Fibroblast of pulmonary artery (primary cell): ENCODE results near the gene CHST7.

ENCODE experiments used
- DNase-seq: peaks from one replicate; pipeline ENCODE4 v3.0.0-alpha.2; 2010; ENCODE audit warnings: low read depth
- H3K4me3 ChIP-seq: replicated peaks from 2 replicates; pipeline ENCODE4 v1.5.1; 2011; ENCODE audit warnings: low read depth, mild to moderate bottlenecking, control low read depth, low read length, moderate library complexity
- TF ChIP-seq, protein P1 (sequence below): IDR thresholded peaks from 2 replicates; pipeline ENCODE4 v1.5.1; 2011; ENCODE audit warnings: mild to moderate bottlenecking, control low read depth, low read length, inconsistent platforms; ENCODE audit errors: missing control alignments

CHST7 gene

DNA sequence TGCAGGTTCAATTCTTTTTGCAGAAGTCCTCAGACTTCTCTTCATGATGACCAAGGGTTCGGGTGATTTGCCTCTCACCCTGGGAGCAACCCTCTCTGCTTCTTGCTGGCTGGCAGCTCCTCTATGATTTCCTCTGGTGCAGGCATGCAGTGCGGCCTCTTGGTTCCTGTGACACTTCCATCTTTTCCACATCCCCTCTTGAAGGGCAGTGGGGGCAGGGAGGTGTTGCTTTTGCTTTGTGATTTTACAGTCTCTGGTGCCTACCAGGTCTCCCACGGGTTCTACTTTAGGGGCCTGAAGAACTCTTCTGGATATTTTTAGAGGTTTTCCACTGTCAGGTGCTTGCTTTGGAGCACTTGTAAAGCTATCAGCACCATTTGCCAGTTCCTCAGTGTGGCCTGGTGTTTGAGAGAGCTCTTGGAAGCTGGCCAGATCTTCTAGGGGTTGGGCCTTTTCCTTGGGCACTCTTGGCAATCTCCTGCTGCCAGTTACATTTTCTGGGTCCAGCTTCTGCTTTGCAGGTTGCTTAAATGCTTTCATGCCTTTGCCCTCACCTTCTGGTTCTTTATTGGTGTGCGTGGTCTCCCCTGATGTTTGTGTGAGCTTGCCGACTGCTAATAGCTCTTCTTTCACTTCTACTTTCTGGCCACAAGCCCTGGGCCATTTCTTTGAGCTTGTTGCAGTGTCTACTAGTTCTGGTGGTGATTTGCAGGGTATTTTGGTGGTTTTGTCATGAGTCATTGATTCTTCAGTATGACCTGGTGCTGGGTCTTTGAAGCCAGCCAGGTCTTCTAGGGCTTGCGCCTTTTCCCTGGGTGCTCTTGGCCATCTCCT lies 11.5 kb upstream of the CHST7 start:
- H3K4me3 ChIP-seq = no peak overlapping the region
- TF ChIP-seq, protein P1, sequence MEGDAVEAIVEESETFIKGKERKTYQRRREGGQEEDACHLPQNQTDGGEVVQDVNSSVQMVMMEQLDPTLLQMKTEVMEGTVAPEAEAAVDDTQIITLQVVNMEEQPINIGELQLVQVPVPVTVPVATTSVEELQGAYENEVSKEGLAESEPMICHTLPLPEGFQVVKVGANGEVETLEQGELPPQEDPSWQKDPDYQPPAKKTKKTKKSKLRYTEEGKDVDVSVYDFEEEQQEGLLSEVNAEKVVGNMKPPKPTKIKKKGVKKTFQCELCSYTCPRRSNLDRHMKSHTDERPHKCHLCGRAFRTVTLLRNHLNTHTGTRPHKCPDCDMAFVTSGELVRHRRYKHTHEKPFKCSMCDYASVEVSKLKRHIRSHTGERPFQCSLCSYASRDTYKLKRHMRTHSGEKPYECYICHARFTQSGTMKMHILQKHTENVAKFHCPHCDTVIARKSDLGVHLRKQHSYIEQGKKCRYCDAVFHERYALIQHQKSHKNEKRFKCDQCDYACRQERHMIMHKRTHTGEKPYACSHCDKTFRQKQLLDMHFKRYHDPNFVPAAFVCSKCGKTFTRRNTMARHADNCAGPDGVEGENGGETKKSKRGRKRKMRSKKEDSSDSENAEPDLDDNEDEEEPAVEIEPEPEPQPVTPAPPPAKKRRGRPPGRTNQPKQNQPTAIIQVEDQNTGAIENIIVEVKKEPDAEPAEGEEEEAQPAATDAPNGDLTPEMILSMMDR = no peak
- no peak for DNase-seq

DNA sequence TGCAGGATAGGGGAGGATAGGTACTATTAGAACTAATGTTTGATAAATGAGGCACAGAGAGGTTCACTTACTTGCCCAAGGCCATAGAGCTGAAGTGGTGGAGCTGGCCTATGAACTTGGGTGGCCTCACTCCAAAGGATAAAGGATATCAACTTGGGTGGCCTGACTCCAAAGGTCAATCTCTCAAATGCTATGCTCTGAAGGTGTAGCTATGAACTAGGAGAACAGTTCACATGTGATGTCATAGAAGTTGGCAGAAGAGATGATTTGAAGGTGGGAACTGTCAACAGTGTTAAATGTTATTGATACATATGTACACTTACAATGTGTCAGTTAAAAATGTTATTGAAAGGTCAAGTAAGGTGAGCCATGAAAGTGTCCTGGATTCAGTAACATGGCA lies 6.2 kb upstream of the CHST7 start:
- TF ChIP-seq, protein P1 = no peak
- DNase-seq = no peak
- H3K4me3 ChIP-seq = no peak overlapping the region

DNA sequence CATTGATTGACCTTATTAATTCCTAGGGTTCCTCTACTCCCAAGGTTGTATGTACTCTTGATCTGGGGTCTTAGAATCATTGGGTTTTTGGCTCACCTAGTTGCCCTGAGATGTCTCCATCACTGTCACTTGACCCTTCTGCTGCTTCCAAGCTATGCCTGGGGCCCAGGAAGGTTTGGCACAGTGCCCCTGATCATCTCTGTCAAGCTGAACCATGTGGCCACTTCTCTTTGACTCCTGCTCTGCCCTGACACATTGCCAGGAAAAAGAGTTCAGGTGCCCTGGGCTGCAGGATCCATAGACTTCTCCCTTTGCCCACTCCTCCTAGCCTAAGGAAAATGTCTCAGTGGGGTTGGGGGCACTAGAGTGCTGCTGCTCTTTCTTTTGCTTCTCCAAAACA lies 3.9 kb upstream of the CHST7 start:
- no peak overlapping the region for H3K4me3 ChIP-seq
- TF ChIP-seq, protein P1 = no peak
- DNase-seq = no peak

DNA sequence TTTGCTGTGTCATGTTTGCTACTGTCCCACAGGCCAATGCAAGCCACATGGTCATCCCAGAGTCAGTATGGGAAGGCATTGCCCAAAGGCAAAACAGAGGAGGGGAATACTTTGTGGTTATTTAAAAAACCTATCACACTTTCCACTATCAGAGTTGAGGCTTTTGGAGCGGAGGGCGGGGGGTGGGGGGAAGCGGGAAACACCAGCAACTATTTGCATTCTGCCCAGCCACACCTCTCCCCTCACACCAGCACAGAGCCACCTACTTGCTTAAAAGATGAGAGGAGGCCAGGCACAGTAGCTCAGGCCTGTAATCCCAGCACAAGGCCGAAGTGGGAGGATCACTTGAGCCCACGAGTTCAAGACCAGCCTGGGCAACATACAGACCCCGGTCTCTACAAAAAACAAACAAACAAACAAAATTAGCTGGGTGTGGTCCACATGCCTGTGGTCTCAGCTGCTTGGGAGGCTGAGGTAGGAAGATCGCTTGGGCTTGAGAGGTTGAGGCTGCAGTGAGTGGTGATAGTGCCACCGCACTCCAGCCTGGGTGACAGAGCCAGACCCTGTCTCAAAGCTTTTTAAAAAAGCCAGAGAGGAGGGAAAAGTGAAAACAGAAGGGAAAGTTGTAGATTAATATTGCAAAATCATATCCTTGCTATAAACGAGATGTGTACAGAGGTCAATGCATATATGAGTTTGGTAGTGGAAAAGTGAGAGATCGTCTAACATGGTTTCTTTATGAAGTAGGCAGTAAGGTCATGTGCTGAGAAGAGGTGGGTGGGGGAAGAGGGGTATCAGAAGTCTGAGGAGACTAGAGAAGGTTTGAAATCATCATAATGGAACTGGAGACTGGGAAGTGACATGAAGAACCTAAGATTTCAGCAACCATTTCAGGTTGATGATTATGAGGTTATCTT lies 1.9 kb upstream of the CHST7 start:
- DNase-seq = no peak
- H3K4me3 ChIP-seq = no peak overlapping the region
- TF ChIP-seq, protein P1 = no peak

DNA sequence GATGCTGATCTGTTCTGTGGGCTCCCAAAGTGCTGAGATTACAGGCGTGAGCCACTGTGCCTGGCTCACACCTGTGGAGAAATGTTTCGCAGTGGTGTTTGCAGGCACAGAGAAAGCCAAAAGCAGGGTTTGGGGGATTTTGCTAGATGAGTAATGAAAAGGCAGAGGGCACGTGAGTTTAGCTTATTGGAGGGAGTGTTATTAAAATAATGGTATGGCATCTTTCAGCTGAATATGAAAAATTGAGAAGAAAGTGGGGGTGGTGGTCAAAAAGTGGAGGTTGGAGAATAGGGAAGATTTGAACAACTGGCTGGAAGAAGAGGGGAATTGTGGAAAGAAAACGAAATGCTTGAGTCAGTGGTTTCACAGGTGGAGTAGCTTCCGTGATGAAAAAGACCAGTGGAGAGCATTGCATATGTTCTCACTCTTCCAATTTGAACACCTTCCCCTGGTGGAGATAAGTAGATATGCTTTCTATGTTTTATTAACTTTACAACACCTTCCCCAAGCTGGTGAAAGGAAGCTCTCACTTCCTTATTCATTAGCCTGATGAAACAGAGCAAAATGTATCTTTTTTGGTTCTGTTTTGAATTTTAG lies 1.1 kb upstream of the CHST7 start:
- TF ChIP-seq, protein P1 = peak; percentile 2
- no peak for DNase-seq
- H3K4me3 ChIP-seq = no peak overlapping the region

DNA sequence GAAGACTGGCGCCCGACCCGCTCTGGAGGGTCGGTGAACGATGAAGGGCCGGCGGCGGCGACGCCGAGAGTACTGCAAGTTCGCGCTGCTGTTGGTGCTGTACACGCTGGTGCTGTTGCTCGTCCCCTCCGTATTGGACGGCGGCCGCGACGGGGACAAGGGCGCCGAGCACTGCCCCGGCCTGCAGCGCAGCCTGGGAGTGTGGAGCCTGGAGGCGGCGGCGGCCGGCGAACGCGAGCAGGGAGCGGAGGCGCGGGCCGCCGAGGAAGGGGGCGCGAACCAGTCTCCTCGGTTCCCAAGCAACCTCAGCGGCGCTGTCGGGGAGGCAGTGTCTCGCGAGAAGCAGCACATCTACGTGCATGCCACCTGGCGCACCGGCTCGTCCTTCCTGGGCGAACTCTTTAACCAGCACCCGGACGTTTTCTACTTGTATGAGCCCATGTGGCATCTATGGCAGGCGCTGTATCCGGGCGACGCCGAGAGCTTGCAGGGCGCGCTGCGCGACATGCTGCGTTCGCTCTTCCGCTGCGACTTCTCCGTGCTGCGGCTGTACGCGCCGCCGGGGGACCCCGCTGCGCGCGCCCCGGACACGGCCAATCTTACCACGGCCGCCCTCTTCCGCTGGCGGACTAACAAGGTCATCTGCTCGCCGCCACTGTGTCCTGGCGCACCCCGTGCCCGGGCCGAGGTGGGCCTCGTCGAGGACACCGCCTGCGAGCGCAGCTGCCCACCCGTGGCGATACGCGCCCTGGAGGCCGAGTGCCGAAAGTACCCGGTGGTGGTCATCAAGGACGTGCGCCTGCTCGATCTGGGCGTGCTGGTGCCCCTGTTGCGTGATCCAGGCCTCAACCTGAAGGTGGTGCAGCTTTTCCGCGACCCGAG lies 568 bp downstream of the CHST7 start:
- peak overlapping the region; percentile 58 for H3K4me3 ChIP-seq
- peak; percentile 59 for DNase-seq
- TF ChIP-seq, protein P1 = no peak
